ENCODE results near the gene MYLIP. TPM values are rescaled to one million over a fixed set of nuclear protein-coding genes. Genes with fewer than 3 reads are reported as not detected.

The MYLIP gene
- total and polyA plus RNA-seq, 12 donors = 7.5 to 49.2 (median 28.8) TPM

DNA sequence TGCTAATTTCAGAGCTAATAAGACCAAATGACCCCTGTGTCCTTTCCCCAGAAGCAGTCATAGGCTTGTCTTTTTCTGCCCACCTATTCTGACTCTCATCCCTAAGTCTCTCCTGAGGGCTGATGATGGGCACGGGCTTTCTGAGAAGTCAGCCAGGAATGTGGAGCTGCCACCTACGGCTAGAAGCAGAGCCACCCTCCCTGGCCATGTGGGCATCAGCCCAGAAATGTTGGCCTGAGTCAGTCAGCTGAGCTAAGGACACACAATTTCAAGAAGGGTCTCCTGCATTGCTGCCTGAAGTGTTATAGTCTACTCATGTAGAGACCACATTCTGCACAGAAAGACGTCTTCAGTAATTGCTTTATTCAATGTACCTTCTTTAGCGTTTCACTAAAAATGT is 17.1 kb downstream of the MYLIP start:
- intact Hi-C loops (cut with DNase I) = no loop called here
- no peak overlapping the region for H3K27ac ChIP-seq
- no peaks in the 10 kb centered on the region for H3K9me3 ChIP-seq (replicated peaks in 1 of 3)
- DNase-seq = peak in 1 of 7 donors; percentile 39
- H3K4me1 ChIP-seq (replicated peaks in 1 of 2) = no peaks in the 10 kb centered on the region
- H3K4me3 ChIP-seq = no peak overlapping the region
- TF ChIP-seq, protein P1, sequence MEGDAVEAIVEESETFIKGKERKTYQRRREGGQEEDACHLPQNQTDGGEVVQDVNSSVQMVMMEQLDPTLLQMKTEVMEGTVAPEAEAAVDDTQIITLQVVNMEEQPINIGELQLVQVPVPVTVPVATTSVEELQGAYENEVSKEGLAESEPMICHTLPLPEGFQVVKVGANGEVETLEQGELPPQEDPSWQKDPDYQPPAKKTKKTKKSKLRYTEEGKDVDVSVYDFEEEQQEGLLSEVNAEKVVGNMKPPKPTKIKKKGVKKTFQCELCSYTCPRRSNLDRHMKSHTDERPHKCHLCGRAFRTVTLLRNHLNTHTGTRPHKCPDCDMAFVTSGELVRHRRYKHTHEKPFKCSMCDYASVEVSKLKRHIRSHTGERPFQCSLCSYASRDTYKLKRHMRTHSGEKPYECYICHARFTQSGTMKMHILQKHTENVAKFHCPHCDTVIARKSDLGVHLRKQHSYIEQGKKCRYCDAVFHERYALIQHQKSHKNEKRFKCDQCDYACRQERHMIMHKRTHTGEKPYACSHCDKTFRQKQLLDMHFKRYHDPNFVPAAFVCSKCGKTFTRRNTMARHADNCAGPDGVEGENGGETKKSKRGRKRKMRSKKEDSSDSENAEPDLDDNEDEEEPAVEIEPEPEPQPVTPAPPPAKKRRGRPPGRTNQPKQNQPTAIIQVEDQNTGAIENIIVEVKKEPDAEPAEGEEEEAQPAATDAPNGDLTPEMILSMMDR (IDR thresholded peaks at IDR 0.05) = no peak
- no peak for TF ChIP-seq POLR2A (IDR thresholded peaks at IDR 0.05)
- H3K27me3 ChIP-seq = no peaks in the 10 kb centered on the region
- 73 to 87% (median 77%) methylated on average over 3 to 4 of the region's 4 CpGs for WGBS, 4 donors
- H3K36me3 ChIP-seq (replicated peaks in 1 of 2) = peaks cover 0 to 57% of the 10 kb centered on the region in 2 donors

DNA sequence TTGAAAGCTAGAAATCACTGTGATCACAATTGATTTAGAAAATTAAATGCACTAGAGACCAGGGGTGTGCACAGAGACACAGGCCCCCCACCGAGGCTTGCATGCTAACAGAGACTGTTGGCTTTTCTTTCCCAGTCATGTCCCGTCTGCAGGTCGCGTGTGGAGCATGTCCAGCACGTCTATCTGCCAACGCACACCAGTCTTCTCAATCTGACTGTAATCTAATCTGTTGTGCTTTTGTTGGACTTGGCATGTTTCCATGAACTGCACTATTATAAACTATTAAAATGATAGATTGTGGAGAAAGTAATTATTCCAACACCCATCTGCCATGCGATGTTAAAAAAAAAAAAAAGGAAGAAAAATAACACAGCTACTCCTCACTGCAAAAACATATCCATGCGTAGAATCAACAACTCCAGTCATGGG is 17.7 kb downstream of the MYLIP start:
- no peaks in the 10 kb centered on the region for H3K4me1 ChIP-seq (replicated peaks in 1 of 2)
- H3K27ac ChIP-seq = no peak overlapping the region

DNA sequence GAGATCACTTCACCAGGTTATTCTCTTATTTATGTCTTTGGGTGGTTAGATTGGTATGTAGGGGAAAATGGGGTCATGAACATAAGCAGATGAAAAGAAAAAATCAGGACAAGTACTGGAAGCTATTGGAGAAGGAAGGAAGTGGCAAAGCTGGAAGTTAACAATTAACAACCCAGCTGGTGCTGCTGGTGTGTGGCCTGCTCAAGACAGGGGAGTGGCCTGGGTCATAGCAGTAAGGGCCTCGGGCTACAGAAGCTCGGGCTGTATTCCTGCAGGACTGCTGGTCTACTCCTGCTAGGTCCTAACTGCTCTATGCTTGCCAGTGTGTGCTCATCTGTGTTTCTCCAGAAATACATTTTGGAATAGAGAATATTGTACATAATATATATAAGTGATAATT is 19.6 kb downstream of the MYLIP start:
- WGBS, 4 donors = 82 to 94% (median 88%) methylated on average over 2 of the region's 2 CpGs
- no peak overlapping the region for H3K27ac ChIP-seq
- H3K36me3 ChIP-seq (replicated peaks in 1 of 2) = peaks cover 0 to 35% of the 10 kb centered on the region in 2 donors
- no peaks in the 10 kb centered on the region for H3K27me3 ChIP-seq
- intact Hi-C loops (cut with DNase I) = no loop called here
- H3K4me3 ChIP-seq = no peak overlapping the region
- TF ChIP-seq, protein P1 (IDR thresholded peaks at IDR 0.05) = no peak
- no peak for TF ChIP-seq POLR2A (IDR thresholded peaks at IDR 0.05)
- no peaks in the 10 kb centered on the region for H3K9me3 ChIP-seq (replicated peaks in 1 of 3)
- no peaks in the 10 kb centered on the region for H3K4me1 ChIP-seq (replicated peaks in 1 of 2)
- DNase-seq = no peak

More for the DNA sequence above, 17.7 kb downstream of the MYLIP start:
- 51 to 57% (median 55%) methylated on average over 8 of the region's 8 CpGs for WGBS, 4 donors
- Histone ChIP-seq H3K9me3 (replicated peaks in 1 of 3) (no peaks in the 10 kb centered on the region), H3K36me3 (replicated peaks in 1 of 2) (peaks cover 0 to 55% of the 10 kb centered on the region in 2 donors), H3K27me3 (no peaks in the 10 kb centered on the region), H3K4me3 (no peak overlapping the region)
- peak in 1 of 7 donors; percentile 36 for DNase-seq
- intact Hi-C loops (cut with DNase I) = no loop called here
- TF ChIP-seq, protein P1 (IDR thresholded peaks at IDR 0.05) = no peak
- TF ChIP-seq POLR2A (IDR thresholded peaks at IDR 0.05) = no peak

DNA sequence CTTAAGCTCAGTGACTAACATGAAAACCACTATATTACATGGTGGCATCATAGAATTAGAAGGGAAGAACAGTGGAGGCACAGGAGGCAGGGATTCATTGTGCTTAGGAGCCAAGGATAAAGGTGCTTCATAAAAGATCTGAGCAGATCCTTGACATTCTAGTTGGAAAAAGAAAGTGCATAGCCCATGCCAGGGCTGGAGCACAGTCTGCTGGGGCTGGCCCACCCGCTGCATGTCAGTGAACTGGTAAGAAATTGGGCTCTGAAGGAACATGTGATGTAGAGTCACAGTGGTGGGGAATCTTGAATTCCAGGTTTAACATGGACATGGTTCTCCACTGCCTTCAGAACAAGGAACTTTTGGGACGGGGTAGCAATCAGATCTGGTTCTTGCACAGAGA is 20.4 kb downstream of the MYLIP start:
- TF ChIP-seq POLR2A (IDR thresholded peaks at IDR 0.05) = no peak
- TF ChIP-seq, protein P1 (IDR thresholded peaks at IDR 0.05) = no peak
- Histone ChIP-seq H3K27me3 (no peaks in the 10 kb centered on the region), H3K4me1 (replicated peaks in 1 of 2) (peaks cover 0 to under 1% of the 10 kb centered on the region in 2 donors), H3K4me3 (no peak overlapping the region), H3K36me3 (replicated peaks in 1 of 2) (peaks cover 0 to 27% of the 10 kb centered on the region in 2 donors), H3K9me3 (replicated peaks in 1 of 3) (no peaks in the 10 kb centered on the region), H3K27ac (no peak overlapping the region)
- intact Hi-C loops (cut with DNase I) = no loop called here
- no peak for DNase-seq
- WGBS, 4 donors = 96 to 100% (median 98%) methylated on average over 2 of the region's 2 CpGs
